Subcutaneous abdominal adipose tissue (tissue), 5 donors: ENCODE results near the gene SERTAD2.

ENCODE experiments used
- H3K27ac ChIP-seq: one replicate; pipeline ENCODE4 v1.7.0; 2013; ENCODE audit warnings: low read depth, mild to moderate bottlenecking, inconsistent platforms, low read length, moderate library complexity
- H3K27me3 ChIP-seq, 5 donors: one replicate each; pipeline ENCODE4 v1.7.0; 2013; ENCODE audit warnings: low read length in 5 of 5, inconsistent platforms in 1 of 5; ENCODE audit not compliant: control insufficient read depth in 5 of 5, insufficient read depth in 4 of 5
- H3K36me3 ChIP-seq, 5 donors: one replicate each; pipeline ENCODE4 v1.7.0; 2013; ENCODE audit warnings: low read length in 5 of 5; ENCODE audit not compliant: control insufficient read depth in 5 of 5, insufficient read depth in 5 of 5
- H3K4me1 ChIP-seq, 5 donors: one replicate each; pipeline ENCODE4 v1.7.0; 2013; ENCODE audit warnings: low read length in 5 of 5, mild to moderate bottlenecking in 3 of 5, moderate library complexity in 1 of 5; ENCODE audit not compliant: control insufficient read depth in 5 of 5, insufficient read depth in 5 of 5
- H3K4me3 ChIP-seq, 5 donors: one replicate each; pipeline ENCODE4 v1.7.0; 2013; ENCODE audit warnings: low read length in 5 of 5, low read depth in 1 of 5
- H3K9ac ChIP-seq, 5 donors: one replicate each; pipeline ENCODE4 v1.7.0; 2013; ENCODE audit warnings: low read length in 5 of 5, mild to moderate bottlenecking in 4 of 5, moderate library complexity in 3 of 5
- H3K9me3 ChIP-seq, 5 donors: one replicate each; pipeline ENCODE4 v1.7.0; 2013; ENCODE audit warnings: low read length in 5 of 5; ENCODE audit not compliant: control insufficient read depth in 5 of 5
- donor health status: healthy.
- donor health status: healthy.
- donor health status: healthy.
- donor health status: healthy.
- donor health status: healthy.

Gene SERTAD2

DNA sequence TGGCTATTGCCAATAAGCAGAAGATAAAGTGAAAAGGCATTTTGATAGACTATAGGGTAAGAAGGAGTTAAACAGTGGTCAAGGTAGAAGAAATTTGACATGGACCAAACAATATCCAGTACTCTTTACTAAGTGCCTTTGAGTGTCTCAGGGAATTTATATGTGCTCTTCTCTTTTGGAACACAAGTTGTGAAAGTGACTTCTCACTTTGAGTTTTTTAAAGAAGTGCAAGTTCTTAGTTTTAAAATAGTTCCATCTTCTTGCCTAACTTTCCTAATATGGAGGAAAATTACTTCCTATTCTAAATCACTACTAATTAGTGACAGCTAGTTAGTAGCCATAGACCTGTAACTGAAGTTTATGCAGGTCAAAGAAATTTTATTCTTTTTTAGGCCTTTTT is 66.2 kb downstream of the SERTAD2 start:
- H3K36me3 ChIP-seq, result peaks cover 18 to 40% (median 29%) of the 10 kb centered on the region in 5 donors
- no peak overlapping the region for H3K27ac ChIP-seq
- no peak overlapping the region for H3K4me3 ChIP-seq
- H3K9me3 ChIP-seq, result no peaks in the 10 kb centered on the region
- no peaks in the 10 kb centered on the region for H3K27me3 ChIP-seq
- H3K9ac ChIP-seq, result no peak overlapping the region
- peaks cover 0 to 7% (median 0%) of the 10 kb centered on the region in 5 donors for H3K4me1 ChIP-seq

DNA sequence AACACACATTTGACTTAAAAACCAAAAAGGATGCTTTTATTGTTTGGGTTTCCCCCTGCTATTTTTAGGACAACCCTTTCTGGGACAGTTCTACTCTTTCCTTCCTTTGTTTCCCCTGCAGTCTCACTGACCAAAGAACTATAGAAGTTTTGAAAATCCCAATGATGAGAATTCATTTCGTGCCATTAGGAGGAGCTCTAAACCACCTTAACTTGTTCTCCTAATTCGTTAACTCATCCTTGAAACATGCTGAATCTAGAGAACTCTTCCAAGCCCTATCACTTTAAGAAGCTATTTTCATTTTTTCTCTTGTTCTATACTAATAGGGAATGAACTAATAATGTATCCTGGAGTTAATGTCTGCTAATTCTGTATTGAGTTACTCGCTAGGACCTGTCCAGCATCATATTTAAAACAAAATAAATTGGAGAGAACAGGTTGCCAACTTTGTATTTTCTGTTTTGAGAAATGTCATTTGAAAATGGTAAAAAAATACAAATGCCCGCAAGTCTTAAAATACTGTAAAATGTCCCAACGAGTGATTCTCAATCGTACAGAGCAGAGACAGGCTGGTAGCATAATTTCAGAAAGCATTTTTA is 66.7 kb downstream of the SERTAD2 start:
- Histone ChIP-seq H3K4me3 (no peak overlapping the region), H3K36me3 (peaks cover 18 to 41% (median 29%) of the 10 kb centered on the region in 5 donors), H3K9ac (no peak overlapping the region), H3K9me3 (no peaks in the 10 kb centered on the region), H3K27ac (no peak overlapping the region), H3K4me1 (peaks cover 0 to 7% (median 0%) of the 10 kb centered on the region in 5 donors), H3K27me3 (no peaks in the 10 kb centered on the region)

DNA sequence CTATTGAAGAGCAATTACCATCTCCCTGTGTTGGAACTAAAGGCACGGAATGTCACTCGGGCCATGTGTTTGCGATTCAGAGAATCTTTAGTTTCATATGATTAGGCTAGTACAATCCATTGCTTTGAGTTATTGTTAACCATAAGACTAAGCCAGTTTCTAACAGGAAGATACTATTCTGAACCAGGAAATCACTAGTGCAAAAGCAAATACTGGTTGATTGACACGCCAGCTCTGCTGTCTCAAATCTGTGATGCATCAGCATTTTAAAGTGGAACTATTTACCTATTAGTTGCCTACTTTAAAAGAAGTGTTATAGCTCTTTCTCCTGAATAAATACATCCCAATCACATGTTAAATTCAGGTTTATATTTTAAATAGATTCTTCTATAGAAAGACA is 67.7 kb downstream of the SERTAD2 start:
- Histone ChIP-seq H3K9me3 (no peaks in the 10 kb centered on the region), H3K9ac (no peak overlapping the region), H3K27me3 (no peaks in the 10 kb centered on the region), H3K4me1 (peaks cover 0 to 7% (median 0%) of the 10 kb centered on the region in 5 donors), H3K27ac (no peak overlapping the region), H3K36me3 (peaks cover 14 to 37% (median 22%) of the 10 kb centered on the region in 5 donors), H3K4me3 (no peak overlapping the region)

DNA sequence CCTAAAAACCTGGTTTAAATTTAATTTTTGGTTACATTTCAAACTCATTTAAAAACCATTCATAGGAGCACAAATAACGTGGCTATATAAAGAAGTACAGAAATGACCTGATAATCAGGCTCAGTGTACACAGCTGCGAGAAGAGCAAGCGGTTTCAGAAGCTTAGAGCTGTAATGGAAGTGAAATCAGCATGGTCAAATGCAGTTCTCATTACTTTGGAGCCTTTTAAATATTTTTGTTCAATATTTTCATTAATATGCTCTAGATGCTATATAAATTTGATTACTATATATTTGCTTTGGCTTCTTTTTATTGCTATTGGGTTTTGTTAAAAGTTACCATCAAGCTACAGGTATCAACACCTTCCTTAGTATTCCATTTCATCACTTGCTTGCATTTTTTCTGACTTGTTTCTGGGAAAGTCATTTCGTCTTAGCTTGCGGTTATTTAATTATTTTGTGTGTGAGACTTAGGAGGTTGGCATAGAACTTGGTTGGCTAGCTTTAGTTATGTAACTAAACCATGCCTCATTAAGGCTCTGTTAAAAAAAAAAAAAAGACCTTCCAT is 70.9 kb downstream of the SERTAD2 start:
- H3K9ac ChIP-seq, result no peak overlapping the region
- H3K27ac ChIP-seq, result no peak overlapping the region
- H3K36me3 ChIP-seq, result peaks cover 16 to 40% (median 20%) of the 10 kb centered on the region in 5 donors
- H3K27me3 ChIP-seq, result no peaks in the 10 kb centered on the region
- peaks cover 0 to 7% (median 0%) of the 10 kb centered on the region in 5 donors for H3K4me1 ChIP-seq
- no peak overlapping the region for H3K4me3 ChIP-seq
- H3K9me3 ChIP-seq, result no peaks in the 10 kb centered on the region

DNA sequence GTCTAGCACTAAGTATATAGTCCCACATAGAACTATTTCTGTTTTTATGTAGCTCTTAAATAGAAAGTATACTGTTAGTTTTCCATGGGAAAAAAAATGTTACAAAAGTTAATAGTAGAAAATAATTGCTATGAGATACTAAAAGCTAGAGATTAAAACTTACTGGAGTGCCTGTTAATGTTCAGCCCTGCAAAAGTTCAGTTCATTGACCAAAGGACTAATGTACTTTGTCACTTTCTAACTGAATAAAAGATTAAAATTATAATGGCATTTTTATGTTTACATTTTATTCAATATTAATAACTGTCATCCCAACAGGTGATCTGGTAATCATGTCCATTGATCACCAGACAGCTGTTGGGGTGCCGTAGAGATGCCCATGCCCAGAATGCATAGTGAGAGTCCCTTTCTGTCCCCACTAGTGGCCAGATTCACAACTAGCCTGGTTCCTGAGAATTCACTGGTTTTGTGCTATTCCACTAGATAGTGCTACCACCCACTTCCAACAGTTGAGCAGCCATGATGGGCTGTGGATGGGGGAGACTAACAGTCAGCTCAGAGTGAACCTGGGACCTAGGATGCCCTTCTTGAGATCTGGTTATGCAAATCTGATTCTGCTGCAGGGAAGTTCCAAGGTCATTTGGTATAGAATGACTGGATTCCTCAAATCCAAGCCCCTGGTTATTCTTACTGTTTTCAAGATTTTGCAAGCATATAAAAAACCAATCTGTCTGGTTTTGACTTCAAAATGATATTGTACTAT is 71.8 kb downstream of the SERTAD2 start:
- no peaks in the 10 kb centered on the region for H3K9me3 ChIP-seq
- H3K36me3 ChIP-seq, result peaks cover 22 to 46% (median 26%) of the 10 kb centered on the region in 5 donors

More for the DNA sequence above, 71.8 kb downstream of the SERTAD2 start:
- Histone ChIP-seq H3K4me1 (peaks cover 0 to 2% (median 0%) of the 10 kb centered on the region in 5 donors), H3K4me3 (no peak overlapping the region), H3K27ac (no peak overlapping the region), H3K27me3 (no peaks in the 10 kb centered on the region), H3K9ac (no peak overlapping the region)
